Gastroesophageal sphincter (tissue), 4 donors: ENCODE results near the gene SULT1B1. TPM values are rescaled to one million over a fixed set of nuclear protein-coding genes. Genes with fewer than 3 reads are reported as not detected.

ENCODE experiments used
- ATAC-seq: fragments of 150-250 bp; one replicate; pipeline ENCODE4 v1.9.1; 2016; ENCODE audit warnings: mild to moderate bottlenecking, moderate library complexity
- H3K27ac ChIP-seq, 4 donors: fragments of 200-600 bp; sonication (generic) in 3 of 4; 1 replicate in 3 of 4; 2 replicates in 1 of 4; pipeline ENCODE4 v1.5.1; 2016 to 2019
- H3K27me3 ChIP-seq: fragments of 200-600 bp; sonication (generic); one replicate; pipeline ENCODE4 v1.5.1; 2019
- H3K36me3 ChIP-seq, 2 donors: fragments of 200-600 bp; sonication (generic); one replicate each; pipeline ENCODE4 v1.5.1; 2019; ENCODE audit warnings: control low read depth in 1 of 2
- H3K4me1 ChIP-seq, 3 donors: fragments of 200-600 bp; sonication (generic); 1 replicate in 2 of 3; 2 replicates in 1 of 3; pipeline ENCODE4 v1.5.1; 2016 to 2019; ENCODE audit warnings: control low read depth in 2 of 3
- H3K4me3 ChIP-seq, 2 donors: fragments of 200-600 bp; sonication (generic); one replicate each; pipeline ENCODE4 v1.5.1; 2019; ENCODE audit warnings: mild to moderate bottlenecking in 1 of 2, moderate library complexity in 1 of 2
- H3K9me3 ChIP-seq, 3 donors: fragments of 200-600 bp; sonication (generic); one replicate each; pipeline ENCODE4 v1.5.1; 2017 to 2019; ENCODE audit warnings: control low read depth in 2 of 3
- EP300 ChIP-seq: sonication (generic); formaldehyde crosslinking; IDR thresholded peaks from one replicate; pipeline ENCODE4 v1.6.1; 2017; ENCODE audit warnings: antibody characterized with exemption, mild to moderate bottlenecking
- POLR2A ChIP-seq, 2 donors: fragments of 450-650 bp; IDR thresholded peaks; one replicate each; pipeline ENCODE4 v1.6.1; 2017; ENCODE audit warnings: antibody characterized with exemption in 2 of 2, mild to moderate bottlenecking in 2 of 2, moderate library complexity in 1 of 2
- POLR2AphosphoS5 ChIP-seq: sonication (generic); formaldehyde crosslinking; IDR thresholded peaks from one replicate; pipeline ENCODE4 v1.6.1; 2017; ENCODE audit warnings: antibody characterized with exemption
- WGBS, 2 donors: methylation state at CpG; one replicate each; pipeline ENCODE4 v1.1.5; 2018; ENCODE audit warnings: low coverage in 1 of 2; 5-methylcytosine and 5-hydroxymethylcytosine counted together
- total RNA-seq, 4 donors: library from RNA; depleted of rRNA; stranded (reverse); fragments of >200 nt; gene quantifications; one replicate each; pipeline ENCODE4 v1.1.0, GENCODE V29; 2016
- TF ChIP-seq, protein P1 (sequence below), 4 experiments: fragments of 200-600 bp in 2 of 4; fragments of 450-650 bp in 2 of 4; sonication (generic) in 1 of 4; IDR thresholded peaks; one replicate each; pipeline ENCODE4 v1.5.1; 2017 to 2019; ENCODE audit warnings: antibody characterized with exemption in 4 of 4, mild to moderate bottlenecking in 2 of 4, moderate library complexity in 2 of 4

SULT1B1 gene
- total RNA-seq, 4 donors from 2014 or later = 0.27 to 1.3 (median 0.87) TPM

DNA sequence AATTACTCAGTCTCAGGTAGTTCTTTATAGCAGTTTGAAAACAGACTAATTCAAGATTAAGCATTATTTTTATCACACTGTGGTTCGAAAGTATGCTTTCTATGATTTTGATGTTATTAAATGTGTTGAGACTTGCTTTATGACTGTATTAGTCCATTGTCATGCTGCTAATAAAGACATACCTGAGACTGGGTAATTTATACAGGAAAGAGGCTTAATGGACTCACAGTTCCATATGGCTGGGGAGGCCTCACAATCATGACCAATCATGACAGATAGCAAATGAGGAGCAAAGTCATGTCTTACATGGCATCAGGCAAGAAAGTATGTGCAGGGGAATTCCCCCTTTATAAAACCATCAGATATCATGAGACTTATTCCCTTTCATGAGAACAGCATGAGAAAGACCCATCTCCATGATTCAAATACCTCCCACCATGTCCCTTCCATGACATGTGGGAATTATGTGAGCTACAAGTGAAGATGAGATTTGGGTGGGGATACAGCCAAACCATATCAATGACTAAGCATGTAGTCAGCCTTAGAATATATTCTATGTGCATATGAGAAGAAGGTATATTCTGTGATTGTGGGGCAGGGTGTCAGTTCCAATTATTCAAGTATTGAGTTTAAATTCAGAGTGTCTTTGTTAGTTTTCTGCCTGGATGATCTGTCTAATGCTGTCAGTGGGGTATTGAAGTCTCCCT is 62.7 kb downstream of the SULT1B1 start:
- no peak for TF ChIP-seq EP300
- TF ChIP-seq POLR2A (IDR thresholded peaks at IDR 0.05) = no peak
- TF ChIP-seq, protein P1, sequence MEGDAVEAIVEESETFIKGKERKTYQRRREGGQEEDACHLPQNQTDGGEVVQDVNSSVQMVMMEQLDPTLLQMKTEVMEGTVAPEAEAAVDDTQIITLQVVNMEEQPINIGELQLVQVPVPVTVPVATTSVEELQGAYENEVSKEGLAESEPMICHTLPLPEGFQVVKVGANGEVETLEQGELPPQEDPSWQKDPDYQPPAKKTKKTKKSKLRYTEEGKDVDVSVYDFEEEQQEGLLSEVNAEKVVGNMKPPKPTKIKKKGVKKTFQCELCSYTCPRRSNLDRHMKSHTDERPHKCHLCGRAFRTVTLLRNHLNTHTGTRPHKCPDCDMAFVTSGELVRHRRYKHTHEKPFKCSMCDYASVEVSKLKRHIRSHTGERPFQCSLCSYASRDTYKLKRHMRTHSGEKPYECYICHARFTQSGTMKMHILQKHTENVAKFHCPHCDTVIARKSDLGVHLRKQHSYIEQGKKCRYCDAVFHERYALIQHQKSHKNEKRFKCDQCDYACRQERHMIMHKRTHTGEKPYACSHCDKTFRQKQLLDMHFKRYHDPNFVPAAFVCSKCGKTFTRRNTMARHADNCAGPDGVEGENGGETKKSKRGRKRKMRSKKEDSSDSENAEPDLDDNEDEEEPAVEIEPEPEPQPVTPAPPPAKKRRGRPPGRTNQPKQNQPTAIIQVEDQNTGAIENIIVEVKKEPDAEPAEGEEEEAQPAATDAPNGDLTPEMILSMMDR (IDR thresholded peaks at IDR 0.05) = no peak
- no peak for TF ChIP-seq POLR2AphosphoS5
- no peaks in the 10 kb centered on the region for H3K36me3 ChIP-seq
- no peak overlapping the region for H3K4me3 ChIP-seq
- H3K27me3 ChIP-seq = no peaks in the 10 kb centered on the region
- ATAC-seq = no peak
- no peaks in the 10 kb centered on the region for H3K4me1 ChIP-seq
- WGBS, 2 donors = 67% methylated on average over 1 of the region's 1 CpG; no CpG with 5 or more reads in 1 of the 2 donors
- H3K27ac ChIP-seq = no peak overlapping the region
- peaks cover 0 to 10% (median 0%) of the 10 kb centered on the region in 3 donors for H3K9me3 ChIP-seq

DNA sequence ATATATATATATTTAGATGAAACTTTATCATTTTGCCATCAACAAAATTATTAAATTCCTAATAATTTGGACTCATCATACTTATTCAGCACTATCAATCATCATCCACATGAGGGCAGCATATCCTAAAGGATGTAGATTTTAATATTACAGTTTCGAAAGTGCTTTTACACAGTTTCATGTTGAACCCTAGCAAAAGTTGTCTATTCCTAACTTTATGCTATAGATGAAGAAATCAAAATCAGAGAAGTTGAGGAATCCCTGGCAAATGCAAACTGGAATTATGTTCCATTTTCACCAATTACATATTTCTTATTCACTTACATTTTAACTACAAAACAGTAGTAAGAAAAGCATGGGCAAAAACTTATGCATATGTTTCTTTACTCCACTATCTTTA is 70.8 kb downstream of the SULT1B1 start:
- no peaks in the 10 kb centered on the region for H3K9me3 ChIP-seq
- no peaks in the 10 kb centered on the region for H3K36me3 ChIP-seq
- no peaks in the 10 kb centered on the region for H3K27me3 ChIP-seq
- ATAC-seq = no peak
- 0% methylated on average over 1 of the region's 1 CpG for WGBS, 2 donors
- TF ChIP-seq POLR2AphosphoS5 = no peak
- TF ChIP-seq, protein P1 (IDR thresholded peaks at IDR 0.05) = peak in 3 of 4 experiments; percentile 22 to 43 (median 42)
- no peaks in the 10 kb centered on the region for H3K4me1 ChIP-seq
- H3K27ac ChIP-seq = no peak overlapping the region
- no peak overlapping the region for H3K4me3 ChIP-seq

DNA sequence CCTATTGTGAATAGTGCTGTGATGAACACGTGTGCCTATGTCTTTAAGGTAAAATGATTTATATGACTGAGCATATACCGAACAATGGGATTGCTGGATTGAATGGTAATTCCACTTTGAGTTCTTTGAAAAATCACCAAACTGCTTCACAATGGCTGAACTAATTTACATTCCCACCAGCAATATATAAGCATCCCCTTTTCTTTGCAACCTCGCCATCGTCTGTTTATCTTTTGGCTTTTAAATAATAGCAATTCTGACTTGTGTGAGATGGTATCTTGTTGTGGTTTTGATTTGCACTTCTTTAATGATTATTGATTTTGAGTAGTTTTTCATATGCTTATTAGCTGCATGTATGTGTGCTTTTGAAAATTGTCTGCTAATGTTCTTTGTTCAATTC is 75.6 kb downstream of the SULT1B1 start:
- ATAC-seq = no peak
- Histone ChIP-seq H3K4me3 (no peak overlapping the region), H3K27ac (no peak overlapping the region), H3K9me3 (no peaks in the 10 kb centered on the region), H3K4me1 (no peaks in the 10 kb centered on the region), H3K27me3 (no peaks in the 10 kb centered on the region), H3K36me3 (no peaks in the 10 kb centered on the region)
- WGBS, 2 donors = 62 to 76% methylated on average over 4 of the region's 4 CpGs
- TF ChIP-seq POLR2A (IDR thresholded peaks at IDR 0.05) (no peak), EP300 (no peak), POLR2AphosphoS5 (no peak)
- TF ChIP-seq, protein P1 (IDR thresholded peaks at IDR 0.05) = no peak

Other genes starting within 250 kb of the SULT1B1 start
- not detected for gene UGT2A2, start 121.0 kb downstream of the SULT1B1 start, total RNA-seq
- not detected for gene UGT2A1, start 107.4 kb downstream of the SULT1B1 start, total RNA-seq
- gene SULT1E1, start 99.5 kb upstream of the SULT1B1 start, total RNA-seq = not detected
- gene CSN1S1, start 170.4 kb upstream of the SULT1B1 start, total RNA-seq = not detected
- gene CSN2, start 205.1 kb upstream of the SULT1B1 start, total RNA-seq = not detected
- gene STATH, start 235.3 kb upstream of the SULT1B1 start, total RNA-seq = not detected